ENCODE results near the gene ZNF836. TPM values are rescaled to one million over a fixed set of nuclear protein-coding genes. Genes with fewer than 3 reads are reported as not detected.
A peak's percentile ranks its signal among the peaks of the same experiment; 100 is the strongest.

ZNF836 gene
- total RNA-seq, 3 donors from 2014 or later = 10.2 to 21.8 (median 16.4) TPM

- intact Hi-C loops (cut with DNase I; ENCODE audit: low total_unique reads) = no loop called here
Observed at GRCh38 chr19:52187407-52187806, 16.0 kb upstream of the ZNF836 start.

DNA sequence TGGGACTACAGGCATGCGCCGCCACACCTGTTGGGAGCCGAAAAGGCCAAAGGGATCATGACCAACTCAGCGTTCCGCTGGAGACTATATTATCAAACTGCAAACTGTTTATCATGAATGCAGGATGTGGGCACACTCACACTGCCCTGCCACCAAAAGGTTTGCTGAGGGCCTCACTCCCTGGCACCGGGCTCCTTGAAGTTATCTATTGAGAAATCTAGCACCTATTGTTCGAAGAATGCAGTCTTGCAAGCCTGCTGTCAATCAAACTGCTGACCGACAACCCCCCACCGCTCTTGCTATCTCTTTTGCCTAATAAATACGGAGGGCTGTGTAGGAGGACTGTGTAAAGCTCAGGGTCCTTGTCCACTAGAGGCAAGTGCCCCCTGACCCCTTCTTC lies 5.2 kb upstream of the ZNF836 start:
- TF ChIP-seq, protein P1, sequence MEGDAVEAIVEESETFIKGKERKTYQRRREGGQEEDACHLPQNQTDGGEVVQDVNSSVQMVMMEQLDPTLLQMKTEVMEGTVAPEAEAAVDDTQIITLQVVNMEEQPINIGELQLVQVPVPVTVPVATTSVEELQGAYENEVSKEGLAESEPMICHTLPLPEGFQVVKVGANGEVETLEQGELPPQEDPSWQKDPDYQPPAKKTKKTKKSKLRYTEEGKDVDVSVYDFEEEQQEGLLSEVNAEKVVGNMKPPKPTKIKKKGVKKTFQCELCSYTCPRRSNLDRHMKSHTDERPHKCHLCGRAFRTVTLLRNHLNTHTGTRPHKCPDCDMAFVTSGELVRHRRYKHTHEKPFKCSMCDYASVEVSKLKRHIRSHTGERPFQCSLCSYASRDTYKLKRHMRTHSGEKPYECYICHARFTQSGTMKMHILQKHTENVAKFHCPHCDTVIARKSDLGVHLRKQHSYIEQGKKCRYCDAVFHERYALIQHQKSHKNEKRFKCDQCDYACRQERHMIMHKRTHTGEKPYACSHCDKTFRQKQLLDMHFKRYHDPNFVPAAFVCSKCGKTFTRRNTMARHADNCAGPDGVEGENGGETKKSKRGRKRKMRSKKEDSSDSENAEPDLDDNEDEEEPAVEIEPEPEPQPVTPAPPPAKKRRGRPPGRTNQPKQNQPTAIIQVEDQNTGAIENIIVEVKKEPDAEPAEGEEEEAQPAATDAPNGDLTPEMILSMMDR (IDR thresholded peaks at IDR 0.05) = no peak
- no peak for TF ChIP-seq POLR2AphosphoS5 (IDR thresholded peaks at IDR 0.05)
- no peak for TF ChIP-seq POLR2A (IDR thresholded peaks at IDR 0.05)
- H3K27me3 ChIP-seq = no peaks in the 10 kb centered on the region
- no peaks in the 10 kb centered on the region for H3K9me3 ChIP-seq
- H3K4me3 ChIP-seq = no peak overlapping the region
- H3K27ac ChIP-seq = no peak overlapping the region
- DNase-seq (ENCODE audit: low spot score in 2 of 2) = no peak
- intact Hi-C loops (cut with DNase I; ENCODE audit: low total_unique reads) = no loop called here
- H3K4me1 ChIP-seq = no peaks in the 10 kb centered on the region
- H3K36me3 ChIP-seq = no peaks in the 10 kb centered on the region

More at GRCh38 chr19:52187407-52187806, 16.0 kb upstream of the ZNF836 start:
- Histone ChIP-seq H3K4me1 (peaks cover 4 to 19% of the 10 kb centered on the region in 2 donors), H3K36me3 (no peaks in the 10 kb centered on the region), H3K9me3 (no peaks in the 10 kb centered on the region), H3K27me3 (no peaks in the 10 kb centered on the region), H3K27ac (no peak overlapping the region), H3K4me3 (no peak overlapping the region)
- no peak for DNase-seq (ENCODE audit: low spot score in 2 of 2)
- TF ChIP-seq, protein P1 (IDR thresholded peaks at IDR 0.05) = no peak
- TF ChIP-seq POLR2A (IDR thresholded peaks at IDR 0.05) (no peak), POLR2AphosphoS5 (IDR thresholded peaks at IDR 0.05) (no peak)

GRCh38 chr19:52172347-52172746 lies 926 bp upstream of the ZNF836 start:
- Histone ChIP-seq H3K27ac (peak overlapping the region in 1 of 2 donors; percentile 86), H3K4me1 (peaks cover 0 to 6% of the 10 kb centered on the region in 2 donors), H3K27me3 (no peaks in the 10 kb centered on the region), H3K9me3 (no peaks in the 10 kb centered on the region), H3K4me3 (peak overlapping the region in 2 of 3 donors; percentile 73 to 86), H3K36me3 (peaks cover 6% of the 10 kb centered on the region)
- TF ChIP-seq POLR2AphosphoS5 (IDR thresholded peaks at IDR 0.05) (no peak), POLR2A (IDR thresholded peaks at IDR 0.05) (no peak)
- TF ChIP-seq, protein P1 (IDR thresholded peaks at IDR 0.05) = no peak
- no peak for DNase-seq (ENCODE audit: low spot score in 2 of 2)
- intact Hi-C loops (cut with DNase I; ENCODE audit: low total_unique reads) = no loop called here

DNA sequence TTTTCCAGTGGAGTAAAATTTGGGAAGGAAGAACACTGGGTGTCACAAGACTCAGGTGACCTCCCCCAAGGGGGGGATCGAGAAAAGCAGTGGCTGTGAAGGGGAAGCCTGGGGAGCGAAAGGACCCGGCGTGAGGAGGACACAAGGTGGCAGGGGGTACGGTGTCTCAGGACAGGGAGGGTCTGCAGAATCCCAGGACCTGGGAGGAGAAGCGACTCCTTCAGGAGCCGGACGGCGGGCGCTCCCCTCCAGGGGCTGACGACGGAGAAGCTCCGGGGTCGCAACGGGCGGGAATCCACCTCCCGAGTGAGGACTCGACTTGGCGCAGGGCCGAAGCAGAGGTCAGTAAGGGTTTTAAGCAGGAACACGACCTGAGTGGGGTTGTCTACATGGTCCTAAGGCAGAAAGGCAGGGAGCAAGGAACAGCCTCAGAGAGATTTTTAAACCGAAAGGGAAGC lies 529 bp downstream of the ZNF836 start:
- no peaks in the 10 kb centered on the region for H3K9me3 ChIP-seq
- intact Hi-C loops (cut with DNase I; ENCODE audit: low total_unique reads) = loop anchor here (2.0 kb wide), 1 partner anchor 20 kb away; the partner anchor contains the start of gene PPP2R1A
- H3K4me3 ChIP-seq = peak overlapping the region; percentile 73 to 90 (median 86)
- H3K27me3 ChIP-seq = no peaks in the 10 kb centered on the region
- peaks cover 0 to 6% of the 10 kb centered on the region in 2 donors for H3K4me1 ChIP-seq
- peak overlapping the region; percentile 86 to 94 for H3K27ac ChIP-seq
- TF ChIP-seq POLR2AphosphoS5 (IDR thresholded peaks at IDR 0.05) (no peak), POLR2A (IDR thresholded peaks at IDR 0.05) (no peak)
- DNase-seq (ENCODE audit: low spot score in 2 of 2) = no peak
- peaks cover 6% of the 10 kb centered on the region for H3K36me3 ChIP-seq

GRCh38 chr19:52170304-52170703 lies 1.1 kb downstream of the ZNF836 start:
- H3K27me3 ChIP-seq = no peaks in the 10 kb centered on the region
- H3K27ac ChIP-seq = peak overlapping the region; percentile 46 to 94
- TF ChIP-seq, protein P1 (IDR thresholded peaks at IDR 0.05) = no peak
- TF ChIP-seq POLR2AphosphoS5 (IDR thresholded peaks at IDR 0.05) = no peak
- TF ChIP-seq POLR2A (IDR thresholded peaks at IDR 0.05) = no peak
- peak overlapping the region; percentile 73 to 90 (median 86) for H3K4me3 ChIP-seq
- no peak for DNase-seq (ENCODE audit: low spot score in 2 of 2)
- H3K4me1 ChIP-seq = peaks cover 0 to 6% of the 10 kb centered on the region in 2 donors
- peaks cover 6% of the 10 kb centered on the region for H3K36me3 ChIP-seq
- intact Hi-C loops (cut with DNase I; ENCODE audit: low total_unique reads) = loop anchor here (2.0 kb wide), 1 partner anchor 20 kb away; the partner anchor contains the start of gene PPP2R1A
- H3K9me3 ChIP-seq = no peaks in the 10 kb centered on the region
